OCI-LY1 (cell line): ENCODE measurements around the gene NXPH4.

ENCODE experiments used
- EZH2 ChIP-seq: fragments of 200-600 bp; sonication (generic), shearing (Covaris generic); IDR thresholded peaks from 2 replicates; pipeline ENCODE4 v1.8.0; 2017; ENCODE audit warnings: borderline replicate concordance, mixed run types, mild to moderate bottlenecking, antibody characterized with exemption, low read length, moderate library complexity, mixed read lengths
- TF ChIP-seq, protein P1 (sequence below): fragments of 200-600 bp; sonication (generic), shearing (Covaris generic); IDR thresholded peaks from 2 replicates; pipeline ENCODE4 v1.5.1; 2017; ENCODE audit warnings: mild to moderate bottlenecking, antibody characterized with exemption, low read length, moderate library complexity, mixed read lengths

GRCh38 chr12:57248934-57249742, 32.5 kb downstream of the NXPH4 start:
- TF ChIP-seq, protein P1, sequence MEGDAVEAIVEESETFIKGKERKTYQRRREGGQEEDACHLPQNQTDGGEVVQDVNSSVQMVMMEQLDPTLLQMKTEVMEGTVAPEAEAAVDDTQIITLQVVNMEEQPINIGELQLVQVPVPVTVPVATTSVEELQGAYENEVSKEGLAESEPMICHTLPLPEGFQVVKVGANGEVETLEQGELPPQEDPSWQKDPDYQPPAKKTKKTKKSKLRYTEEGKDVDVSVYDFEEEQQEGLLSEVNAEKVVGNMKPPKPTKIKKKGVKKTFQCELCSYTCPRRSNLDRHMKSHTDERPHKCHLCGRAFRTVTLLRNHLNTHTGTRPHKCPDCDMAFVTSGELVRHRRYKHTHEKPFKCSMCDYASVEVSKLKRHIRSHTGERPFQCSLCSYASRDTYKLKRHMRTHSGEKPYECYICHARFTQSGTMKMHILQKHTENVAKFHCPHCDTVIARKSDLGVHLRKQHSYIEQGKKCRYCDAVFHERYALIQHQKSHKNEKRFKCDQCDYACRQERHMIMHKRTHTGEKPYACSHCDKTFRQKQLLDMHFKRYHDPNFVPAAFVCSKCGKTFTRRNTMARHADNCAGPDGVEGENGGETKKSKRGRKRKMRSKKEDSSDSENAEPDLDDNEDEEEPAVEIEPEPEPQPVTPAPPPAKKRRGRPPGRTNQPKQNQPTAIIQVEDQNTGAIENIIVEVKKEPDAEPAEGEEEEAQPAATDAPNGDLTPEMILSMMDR, result peak; percentile 17; the same call in 1 of the 2 replicates
- TF ChIP-seq EZH2, result no peak
